IMR-90 (cell line): ENCODE results near the gene NPTX1.

Experiments used
- CEBPB ChIP-seq: IDR thresholded peaks from 2 replicates; pipeline ENCODE4 v1.6.1; 2012; ENCODE audit warnings: low read depth, low read length, improper control_type of control experiment
- MXI1 ChIP-seq: IDR thresholded peaks from 2 replicates; pipeline ENCODE4 v1.6.1; 2012; ENCODE audit warnings: low read depth, mild to moderate bottlenecking, low read length, moderate library complexity, borderline replicate concordance
- TF ChIP-seq, protein P1 (sequence below): conservative IDR thresholded peaks from 2 replicates; pipeline ENCODE4 v1.5.1; 2012; ENCODE audit warnings: mild to moderate bottlenecking, low read depth, low read length, improper control_type of control experiment
- TF ChIP-seq, protein P2 (sequence below): fragments of 150-350 bp; IDR thresholded peaks from 2 replicates; pipeline ENCODE4 v1.6.1; 2016; ENCODE audit warnings: low read depth, mild to moderate bottlenecking, low read length, moderate library complexity, borderline replicate concordance
- TF ChIP-seq, protein P3 (sequence below): fragments of 150-350 bp; IDR thresholded peaks from 2 replicates; pipeline ENCODE4 v1.6.1; 2017; ENCODE audit warnings: mild to moderate bottlenecking, antibody characterized with exemption, low read length, low read depth

DNA sequence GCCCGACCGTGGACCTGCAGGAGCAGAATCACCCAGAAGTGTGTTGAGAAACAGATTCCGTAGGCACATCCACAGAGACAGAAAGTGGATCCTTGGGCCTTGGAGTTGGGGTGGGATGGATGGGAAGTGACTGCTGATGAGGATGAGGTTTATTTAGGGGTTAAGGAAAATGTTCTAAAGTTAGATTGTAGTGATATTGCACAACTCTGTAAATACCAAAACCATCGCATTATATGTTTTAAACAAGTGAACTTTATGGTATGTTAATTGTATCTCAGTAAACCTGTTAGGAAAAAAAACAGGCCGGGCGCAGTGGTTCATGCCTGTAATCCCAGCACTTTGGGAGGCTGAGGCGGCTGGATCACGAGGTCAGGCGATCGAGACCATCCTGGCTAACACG, 57.8 kb downstream of the NPTX1 start:
- TF ChIP-seq, protein P1, sequence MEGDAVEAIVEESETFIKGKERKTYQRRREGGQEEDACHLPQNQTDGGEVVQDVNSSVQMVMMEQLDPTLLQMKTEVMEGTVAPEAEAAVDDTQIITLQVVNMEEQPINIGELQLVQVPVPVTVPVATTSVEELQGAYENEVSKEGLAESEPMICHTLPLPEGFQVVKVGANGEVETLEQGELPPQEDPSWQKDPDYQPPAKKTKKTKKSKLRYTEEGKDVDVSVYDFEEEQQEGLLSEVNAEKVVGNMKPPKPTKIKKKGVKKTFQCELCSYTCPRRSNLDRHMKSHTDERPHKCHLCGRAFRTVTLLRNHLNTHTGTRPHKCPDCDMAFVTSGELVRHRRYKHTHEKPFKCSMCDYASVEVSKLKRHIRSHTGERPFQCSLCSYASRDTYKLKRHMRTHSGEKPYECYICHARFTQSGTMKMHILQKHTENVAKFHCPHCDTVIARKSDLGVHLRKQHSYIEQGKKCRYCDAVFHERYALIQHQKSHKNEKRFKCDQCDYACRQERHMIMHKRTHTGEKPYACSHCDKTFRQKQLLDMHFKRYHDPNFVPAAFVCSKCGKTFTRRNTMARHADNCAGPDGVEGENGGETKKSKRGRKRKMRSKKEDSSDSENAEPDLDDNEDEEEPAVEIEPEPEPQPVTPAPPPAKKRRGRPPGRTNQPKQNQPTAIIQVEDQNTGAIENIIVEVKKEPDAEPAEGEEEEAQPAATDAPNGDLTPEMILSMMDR = no peak
- TF ChIP-seq, protein P2, sequence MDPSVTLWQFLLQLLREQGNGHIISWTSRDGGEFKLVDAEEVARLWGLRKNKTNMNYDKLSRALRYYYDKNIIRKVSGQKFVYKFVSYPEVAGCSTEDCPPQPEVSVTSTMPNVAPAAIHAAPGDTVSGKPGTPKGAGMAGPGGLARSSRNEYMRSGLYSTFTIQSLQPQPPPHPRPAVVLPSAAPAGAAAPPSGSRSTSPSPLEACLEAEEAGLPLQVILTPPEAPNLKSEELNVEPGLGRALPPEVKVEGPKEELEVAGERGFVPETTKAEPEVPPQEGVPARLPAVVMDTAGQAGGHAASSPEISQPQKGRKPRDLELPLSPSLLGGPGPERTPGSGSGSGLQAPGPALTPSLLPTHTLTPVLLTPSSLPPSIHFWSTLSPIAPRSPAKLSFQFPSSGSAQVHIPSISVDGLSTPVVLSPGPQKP = no peak
- TF ChIP-seq MXI1 (no peak), CEBPB (peak; percentile 80)
- TF ChIP-seq, protein P3, sequence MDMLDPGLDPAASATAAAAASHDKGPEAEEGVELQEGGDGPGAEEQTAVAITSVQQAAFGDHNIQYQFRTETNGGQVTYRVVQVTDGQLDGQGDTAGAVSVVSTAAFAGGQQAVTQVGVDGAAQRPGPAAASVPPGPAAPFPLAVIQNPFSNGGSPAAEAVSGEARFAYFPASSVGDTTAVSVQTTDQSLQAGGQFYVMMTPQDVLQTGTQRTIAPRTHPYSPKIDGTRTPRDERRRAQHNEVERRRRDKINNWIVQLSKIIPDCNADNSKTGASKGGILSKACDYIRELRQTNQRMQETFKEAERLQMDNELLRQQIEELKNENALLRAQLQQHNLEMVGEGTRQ = no peak
